ENCODE results near the gene MMP17. TPM values are rescaled to one million over a fixed set of nuclear protein-coding genes. Genes with fewer than 3 reads are reported as not detected.

Gene MMP17
- total and polyA plus RNA-seq, 2 donors (not counting 1 experiment from before 2014, with no cell fraction given), result 14.8 to 140 TPM

GRCh38 chr12:131784909-131785762, 43.1 kb upstream of the MMP17 start:
- ChIA-PET POLR2A (no interaction called here), CTCF (interaction anchor here (1.1 kb wide), 1 partner anchor 30 kb away, joined by 3 read pairs; no protein-coding TSS in a partner anchor)
- no peak overlapping the region for H3K4me2 ChIP-seq (replicated peaks; ENCODE audit: low read depth, low read length, poor library complexity, severe bottlenecking)
- no peak overlapping the region for H2AFZ ChIP-seq (ENCODE audit: insufficient read depth, low read depth, low read length, poor library complexity, severe bottlenecking)
- peaks cover 12% of the 10 kb centered on the region for H3K79me2 ChIP-seq (ENCODE audit: control insufficient read depth, insufficient read depth, low read length)
- H3K4me1 Mint-ChIP-seq, result peaks cover 9% of the 10 kb centered on the region
- no peaks in the 10 kb centered on the region for H3K27me3 Mint-ChIP-seq
- H3K9ac ChIP-seq (ENCODE audit: low read length), result no peak overlapping the region
- no peaks in the 10 kb centered on the region for H4K20me1 ChIP-seq (ENCODE audit: control insufficient read depth, insufficient read depth, low read length, poor library complexity, severe bottlenecking)
- no peak overlapping the region for H3K27ac ChIP-seq (ENCODE audit: low read length in 2 of 2)
- H3K4me3 Mint-ChIP-seq, result no peak overlapping the region
- TF ChIP-seq EZH2 (IDR thresholded peaks at IDR 0.05; ENCODE audit: borderline replicate concordance, insufficient read depth, low read depth, low read length, poor library complexity, severe bottlenecking), result no peak
- TF ChIP-seq CTCF (IDR thresholded peaks at IDR 0.05), result no peak
- H3K9me3 Mint-ChIP-seq (ENCODE audit: insufficient read depth), result no peaks in the 10 kb centered on the region
- H3K27ac Mint-ChIP-seq, result peak overlapping the region; percentile 32
- DNase-seq, result no peak
- H3K4me3 ChIP-seq (ENCODE audit: control extremely low read depth in 1 of 5, extremely low read depth in 1 of 5, insufficient read depth in 1 of 5, low read depth in 2 of 5, low read length in 4 of 5), result no peak overlapping the region
- peaks cover 9 to 15% of the 10 kb centered on the region in 2 donors for H3K4me1 ChIP-seq (ENCODE audit: control insufficient read depth in 2 of 2, insufficient read depth in 2 of 2, low read length in 2 of 2)
- WGBS (ENCODE audit: insufficient coverage), result 97% methylated on average over 20 of the region's 30 CpGs
- intact Hi-C loops (cut with micrococcal nuclease), result no loop called here
- no peaks in the 10 kb centered on the region for H3K9me3 ChIP-seq (ENCODE audit: control extremely low read depth in 1 of 3, control insufficient read depth in 2 of 3, insufficient read depth in 1 of 3, low read length in 2 of 3)
- no peak for ATAC-seq (ENCODE audit: low read depth)
- no peaks in the 10 kb centered on the region for H3K27me3 ChIP-seq (replicated peaks in 1 of 4; ENCODE audit: control extremely low read depth in 1 of 4, control insufficient read depth in 3 of 4, insufficient read depth in 4 of 4, low read length in 3 of 4)
- H3K36me3 ChIP-seq (replicated peaks in 1 of 2; ENCODE audit: control extremely low read depth in 1 of 2, control insufficient read depth in 1 of 2, extremely low read depth in 1 of 2, insufficient read depth in 2 of 2, low read length in 1 of 2), result peaks cover 1 to 71% of the 10 kb centered on the region in 2 experiments

DNA sequence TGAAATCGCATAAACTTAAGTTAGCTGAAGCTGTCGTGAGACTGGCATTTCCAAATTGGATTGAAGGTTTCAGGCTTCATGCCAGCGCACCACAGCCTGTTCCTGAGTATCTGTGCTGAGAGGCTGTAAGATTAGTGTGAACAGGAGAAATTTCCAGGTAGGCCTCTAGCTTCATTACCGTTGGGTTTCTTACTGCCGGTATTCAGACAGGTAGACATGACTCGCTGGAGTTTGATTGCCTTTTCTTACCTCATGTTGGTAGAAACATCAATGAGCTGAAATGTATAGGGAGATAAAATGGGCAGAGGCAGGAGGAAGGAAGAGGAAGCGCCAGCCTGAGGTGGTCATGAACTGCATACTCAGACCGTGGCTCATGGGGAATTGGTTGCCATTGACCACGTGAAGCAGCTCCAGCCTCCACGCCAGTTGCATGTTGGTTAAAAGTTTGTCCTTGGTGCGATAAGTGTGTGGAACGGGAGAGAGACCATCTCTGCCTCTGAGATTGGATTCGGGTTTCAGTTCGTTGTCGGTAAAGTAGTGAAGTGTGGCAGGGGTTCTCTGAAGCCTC, 42.3 kb upstream of the MMP17 start:
- peaks cover 0 to 71% of the 10 kb centered on the region in 2 experiments for H3K36me3 ChIP-seq (replicated peaks in 1 of 2; ENCODE audit: control extremely low read depth in 1 of 2, control insufficient read depth in 1 of 2, extremely low read depth in 1 of 2, insufficient read depth in 2 of 2, low read length in 1 of 2)
- peaks cover 9 to 15% of the 10 kb centered on the region in 2 donors for H3K4me1 ChIP-seq (ENCODE audit: control insufficient read depth in 2 of 2, insufficient read depth in 2 of 2, low read length in 2 of 2)
- 96% methylated on average over 15 of the region's 15 CpGs for WGBS (ENCODE audit: insufficient coverage)
- intact Hi-C loops (cut with micrococcal nuclease), result no loop called here
- Mint-ChIP-seq H3K27me3 (no peaks in the 10 kb centered on the region), H3K27ac (peak overlapping the region; percentile 32), H3K4me3 (no peak overlapping the region), H3K4me1 (peaks cover 9% of the 10 kb centered on the region), H3K9me3 (ENCODE audit: insufficient read depth) (no peaks in the 10 kb centered on the region)
- TF ChIP-seq CTCF (IDR thresholded peaks at IDR 0.05) (no peak), EZH2 (IDR thresholded peaks at IDR 0.05; ENCODE audit: borderline replicate concordance, insufficient read depth, low read depth, low read length, poor library complexity, severe bottlenecking) (no peak)
- CTCF ChIA-PET, result interaction anchor here (1.1 kb wide), 1 partner anchor 31 kb away, joined by 3 read pairs; no protein-coding TSS in a partner anchor
- H3K27me3 ChIP-seq (replicated peaks in 1 of 4; ENCODE audit: control extremely low read depth in 1 of 4, control insufficient read depth in 3 of 4, insufficient read depth in 4 of 4, low read length in 3 of 4), result no peaks in the 10 kb centered on the region
- no peak overlapping the region for H3K4me3 ChIP-seq (ENCODE audit: control extremely low read depth in 1 of 5, extremely low read depth in 1 of 5, insufficient read depth in 1 of 5, low read depth in 2 of 5, low read length in 4 of 5)
- DNase-seq (no peak), ATAC-seq (ENCODE audit: low read depth) (no peak)
- H4K20me1 ChIP-seq (ENCODE audit: control insufficient read depth, insufficient read depth, low read length, poor library complexity, severe bottlenecking), result no peaks in the 10 kb centered on the region
- POLR2A ChIA-PET, result no interaction called here
- no peak overlapping the region for H3K4me2 ChIP-seq (replicated peaks; ENCODE audit: low read depth, low read length, poor library complexity, severe bottlenecking)
- H3K27ac ChIP-seq (ENCODE audit: low read length in 2 of 2), result no peak overlapping the region
- H3K9me3 ChIP-seq (ENCODE audit: control extremely low read depth in 1 of 3, control insufficient read depth in 2 of 3, insufficient read depth in 1 of 3, low read length in 2 of 3), result no peaks in the 10 kb centered on the region
- H2AFZ ChIP-seq (ENCODE audit: insufficient read depth, low read depth, low read length, poor library complexity, severe bottlenecking), result no peak overlapping the region
- no peak overlapping the region for H3K9ac ChIP-seq (ENCODE audit: low read length)
- H3K79me2 ChIP-seq (ENCODE audit: control insufficient read depth, insufficient read depth, low read length), result peaks cover 12% of the 10 kb centered on the region
